A673 (cell line): ENCODE data around the gene CDADC1.

Source experiments
- CTCF ChIP-seq: fragments of 300-800, 200-600 bp; sonication (generic); conservative IDR thresholded peaks from 2 replicates; pipeline ENCODE4 v1.5.1; 2017; ENCODE audit warnings: low read depth, mild to moderate bottlenecking, antibody characterized with exemption, low read length, moderate library complexity, mixed read lengths
- EZH2 ChIP-seq: fragments of 200-600 bp; sonication (generic); IDR thresholded peaks from 2 replicates; pipeline ENCODE4 v1.6.1; 2017; ENCODE audit warnings: borderline replicate concordance, low read depth, mild to moderate bottlenecking, mixed read lengths, antibody characterized with exemption, low read length; ENCODE audit not compliant: poor library complexity, severe bottlenecking

- TF ChIP-seq CTCF (no peak), EZH2 (peak; percentile 83)
Measured at GRCh38 chr13:49220856-49221589, 26.7 kb upstream of the CDADC1 start.
